IMR-90 (cell line): ENCODE results near the gene DAAM1. TPM values are rescaled to one million over a fixed set of nuclear protein-coding genes. Genes with fewer than 3 reads are reported as not detected.

Source experiments
- ATAC-seq: fragments of 200-7000 bp; cut with Tn5 transposase; 2 replicates; pipeline ENCODE4 v1.9.1; 2020; ENCODE audit warnings: low read depth, mild to moderate bottlenecking, moderate library complexity
- BruUV-seq: library from RNA; stranded (reverse); fragments of 400-500 nt; replicated peaks from 2 replicates; lab custom pipeline; 2021; lab: Mats Ljungman, UMichigan
- CTCF ChIA-PET: fragments of 300-600 bp; formaldehyde crosslinking; extraction: SDS; loops from one replicate; lab custom pipeline; 2021; ENCODE audit warnings: antibody characterized with exemption; lab: Yijun Ruan, JAX
- POLR2A ChIA-PET: fragments of 300-600 bp; sonication (Branson Sonifier 250); formaldehyde crosslinking; loops from one replicate; lab custom pipeline; 2022; ENCODE audit warnings: antibody characterized with exemption; ENCODE audit not compliant: unreplicated experiment; lab: Charles Lee
- DNase-seq: peaks from one replicate; pipeline ENCODE4 v3.0.0; 2013
- H2AFZ ChIP-seq: replicated peaks from 2 replicates; pipeline ENCODE3; 2013; ENCODE audit warnings: low read length, mild to moderate bottlenecking; ENCODE audit not compliant: poor library complexity
- H2AK5ac ChIP-seq: 2 replicates; pipeline ENCODE4 v1.6.1; 2013; ENCODE audit warnings: low read depth, low read length, inconsistent platforms
- H2AK9ac ChIP-seq: replicated peaks from 2 replicates; pipeline ENCODE3; 2013; ENCODE audit warnings: mild to moderate bottlenecking, low read depth, low read length, moderate library complexity; ENCODE audit not compliant: poor library complexity
- H2BK120ac ChIP-seq: 2 replicates; pipeline ENCODE4 v1.6.1; 2013; ENCODE audit warnings: low read depth, low read length, inconsistent platforms
- H2BK15ac ChIP-seq: 3 replicates; pipeline ENCODE4 v1.6.1; 2013; ENCODE audit warnings: low read depth, low read length, inconsistent platforms
- H2BK20ac ChIP-seq: 2 replicates; pipeline ENCODE4 v1.6.1; 2013; ENCODE audit warnings: low read depth, mild to moderate bottlenecking, inconsistent platforms, low read length, moderate library complexity
- H2BK5ac ChIP-seq: 2 replicates; pipeline ENCODE4 v1.6.1; 2013; ENCODE audit warnings: mild to moderate bottlenecking, low read depth, low read length, inconsistent platforms; ENCODE audit not compliant: poor library complexity, severe bottlenecking
- H3K14ac ChIP-seq: replicated peaks from 2 replicates; pipeline ENCODE4 v1.6.1; 2013; ENCODE audit warnings: low read depth, low read length, inconsistent platforms
- H3K18ac ChIP-seq: 2 replicates; pipeline ENCODE4 v1.6.1; 2013; ENCODE audit warnings: low read depth, low read length, control low read depth
- H3K23ac ChIP-seq: 2 replicates; pipeline ENCODE4 v1.6.1; 2013; ENCODE audit warnings: low read depth, low read length, inconsistent platforms
- H3K27ac ChIP-seq: 2 replicates; pipeline ENCODE4 v1.5.1; 2013; ENCODE audit warnings: mild to moderate bottlenecking, control low read depth, low read length; ENCODE audit not compliant: insufficient read depth
- H3K27me3 ChIP-seq: 2 replicates; pipeline ENCODE4 v1.6.1; 2013; ENCODE audit warnings: low read length; ENCODE audit not compliant: control insufficient read depth, insufficient read depth
- H3K36me3 ChIP-seq: 2 replicates; pipeline ENCODE4 v1.6.1; 2013; ENCODE audit warnings: low read length, mixed read lengths; ENCODE audit not compliant: control insufficient read depth, insufficient read depth
- H3K4ac ChIP-seq: 2 replicates; pipeline ENCODE4 v1.6.1; 2013; ENCODE audit warnings: low read depth, low read length, inconsistent platforms
- H3K4me1 ChIP-seq: 2 replicates; pipeline ENCODE4 v1.6.1; 2013; ENCODE audit warnings: low read length, mixed read lengths; ENCODE audit not compliant: control insufficient read depth, insufficient read depth
- H3K4me2 ChIP-seq: 2 replicates; pipeline ENCODE4 v1.6.1; 2013; ENCODE audit warnings: low read depth, mild to moderate bottlenecking, control low read depth, low read length, moderate library complexity
- H3K4me3 ChIP-seq: 2 replicates; pipeline ENCODE4 v1.5.1; 2013; ENCODE audit warnings: low read depth, mild to moderate bottlenecking, control low read depth, low read length, moderate library complexity; ENCODE audit not compliant: insufficient read depth
- H3K56ac ChIP-seq: 2 replicates; pipeline ENCODE4 v1.6.1; 2013; ENCODE audit warnings: low read length, inconsistent platforms; ENCODE audit not compliant: insufficient read depth; ENCODE audit errors: extremely low read depth
- H3K79me1 ChIP-seq, 2 experiments: 2 replicates each; pipeline ENCODE4 v1.6.1; 2013; ENCODE audit warnings: low read length in 2 of 2, inconsistent platforms in 1 of 2, low read depth in 1 of 2
- H3K9ac ChIP-seq: 2 replicates; pipeline ENCODE4 v1.6.1; 2013; ENCODE audit warnings: low read depth, low read length, control low read depth
- H3K9me1 ChIP-seq: 2 replicates; pipeline ENCODE4 v1.6.1; 2013; ENCODE audit warnings: low read length, inconsistent platforms; ENCODE audit not compliant: insufficient read depth
- H3K9me3 ChIP-seq: 2 replicates; pipeline ENCODE4 v1.6.1; 2013; ENCODE audit warnings: low read length; ENCODE audit not compliant: control insufficient read depth, insufficient read depth
- H4K20me1 ChIP-seq: 2 replicates; pipeline ENCODE4 v1.6.1; 2013; ENCODE audit warnings: low read length, inconsistent platforms; ENCODE audit not compliant: insufficient read depth
- H4K5ac ChIP-seq: 2 replicates; pipeline ENCODE4 v1.6.1; 2013; ENCODE audit warnings: mild to moderate bottlenecking, low read depth, low read length, control low read depth
- H4K8ac ChIP-seq, 2 experiments: 2 replicates each; pipeline ENCODE4 v1.6.1; 2013; ENCODE audit warnings: low read depth in 2 of 2, low read length in 2 of 2, control low read depth in 1 of 2, inconsistent platforms in 1 of 2
- H4K91ac ChIP-seq: 2 replicates; pipeline ENCODE4 v1.6.1; 2013; ENCODE audit warnings: low read depth, low read length, inconsistent platforms; ENCODE audit not compliant: insufficient read depth
- BHLHE40 ChIP-seq: fragments of 150-350 bp; IDR thresholded peaks from 2 replicates; pipeline ENCODE4 v1.6.1; 2016; ENCODE audit warnings: mild to moderate bottlenecking, low read depth, low read length
- CHD1 ChIP-seq: IDR thresholded peaks from 2 replicates; pipeline ENCODE4 v1.6.1; 2012; ENCODE audit warnings: low read depth, low read length, improper control_type of control experiment
- FOS ChIP-seq: fragments of 150-350 bp; IDR thresholded peaks from 2 replicates; pipeline ENCODE4 v1.6.1; 2016; ENCODE audit warnings: low read depth, low read length
- MAFK ChIP-seq: IDR thresholded peaks from 2 replicates; pipeline ENCODE4 v1.6.1; 2012; ENCODE audit warnings: low read depth, low read length, improper control_type of control experiment
- MAZ ChIP-seq: IDR thresholded peaks from 2 replicates; pipeline ENCODE4 v1.6.1; 2012; ENCODE audit warnings: low read depth, mild to moderate bottlenecking, low read length, improper control_type of control experiment, moderate library complexity, borderline replicate concordance
- WGBS, 2 experiments: methylation state at CpG; one replicate each; pipeline versions ENCODE4 v1.1.5 to v1.1.7; 2013; ENCODE audit warnings: missing lambda C conversion rate in 2 of 2; ENCODE audit not compliant: insufficient read length in 1 of 2; ENCODE audit errors: extremely low coverage in 2 of 2; 5-methylcytosine and 5-hydroxymethylcytosine counted together
- dilution Hi-C: fragments of 300-500 bp; cut with HindIII; formaldehyde crosslinking; loops from one replicate; pipeline ENCODE4 v1.14.3; 2018; ENCODE audit warnings: low sequenced_read_pairs; ENCODE audit not compliant: unreplicated experiment
- in situ Hi-C: fragments of 300-500 bp; cut with MboI; formaldehyde crosslinking; loops from 3 replicates; pipeline ENCODE4 v1.14.3; 2019; ENCODE audit warnings: low sequenced_read_pairs, inconsistent platforms, mixed read lengths
- intact Hi-C: fragments of 100-400 bp; cut with micrococcal nuclease; formaldehyde crosslinking; loops from 2 replicates; pipeline ENCODE4 v1.10.0; 2022
- polyA plus RNA-seq, 3 experiments: library from polyadenylated mRNA; depleted of rRNA; stranded (reverse); fragments of >200 nt; gene quantifications; 2 replicates each; pipeline ENCODE4 v1.2.3, GENCODE V29; 2012; ENCODE audit warnings: low replicate concordance in 1 of 3
- total RNA-seq: library from RNA; depleted of rRNA; stranded (reverse); fragments of >200 nt; gene quantifications from 2 replicates; pipeline ENCODE4 v1.2.3, GENCODE V29; 2012
- TF ChIP-seq, protein P1 (sequence below): fragments of 150-350 bp; IDR thresholded peaks from 2 replicates; pipeline ENCODE4 v1.6.1; 2017; ENCODE audit warnings: mild to moderate bottlenecking, antibody characterized with exemption, low read length, low read depth
- TF ChIP-seq, protein P2 (sequence below): fragments of 150-350 bp; IDR thresholded peaks from 2 replicates; pipeline ENCODE4 v1.6.1; 2016; ENCODE audit warnings: low read depth, mild to moderate bottlenecking, low read length, moderate library complexity, borderline replicate concordance

DAAM1 gene
- total and polyA plus RNA-seq, 2 of the 4 experiments (the other 2 are of a cell fraction): 4.8 to 5.4 TPM

DNA sequence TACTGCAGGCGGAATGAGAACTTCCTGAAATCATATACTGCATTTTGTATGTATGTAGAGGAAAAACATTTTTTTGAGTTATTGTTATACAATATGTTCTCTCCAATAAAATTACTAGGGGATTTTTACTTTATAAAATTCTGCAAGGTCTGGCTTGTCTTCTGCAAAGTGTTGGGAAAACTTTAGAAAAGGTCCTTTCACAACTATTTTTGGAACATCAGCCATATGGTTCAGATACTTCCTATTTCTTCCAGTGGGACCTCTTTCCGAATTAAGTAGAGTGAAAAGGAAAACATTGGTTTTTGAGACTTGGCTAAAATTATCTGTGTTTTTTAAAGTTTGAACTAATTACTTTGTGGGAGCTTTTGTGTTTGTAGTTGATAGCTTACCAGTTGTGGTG, 52.7 kb downstream of the DAAM1 start:
- intact Hi-C loops: no loop called here
- H3K4me2 ChIP-seq: 0 out of 2 replicates have a peak overlapping the region, but pooled peaks have one; percentile 41
- H3K36me3 ChIP-seq: no peaks in the 10 kb centered on the region
- H4K91ac ChIP-seq: no peak overlapping the region
- no peak overlapping the region for H3K27ac ChIP-seq
- no peak overlapping the region for H2BK5ac ChIP-seq
- BruUV-seq: no TSS peak
- H2AK9ac ChIP-seq: no peak overlapping the region
- ATAC-seq (no peak; the same call in 1 of the 2 replicates), DNase-seq (no peak)
- H3K79me1 ChIP-seq: peaks cover 7 to 10% of the 10 kb centered on the region in 2 experiments; a peak in 2 of 4 replicates
- in situ Hi-C loops: no loop called here
- TF ChIP-seq CHD1 (no peak), FOS (no peak), MAZ (no peak), MAFK (no peak), BHLHE40 (no peak)
- TF ChIP-seq, protein P1, sequence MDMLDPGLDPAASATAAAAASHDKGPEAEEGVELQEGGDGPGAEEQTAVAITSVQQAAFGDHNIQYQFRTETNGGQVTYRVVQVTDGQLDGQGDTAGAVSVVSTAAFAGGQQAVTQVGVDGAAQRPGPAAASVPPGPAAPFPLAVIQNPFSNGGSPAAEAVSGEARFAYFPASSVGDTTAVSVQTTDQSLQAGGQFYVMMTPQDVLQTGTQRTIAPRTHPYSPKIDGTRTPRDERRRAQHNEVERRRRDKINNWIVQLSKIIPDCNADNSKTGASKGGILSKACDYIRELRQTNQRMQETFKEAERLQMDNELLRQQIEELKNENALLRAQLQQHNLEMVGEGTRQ: no peak
- TF ChIP-seq, protein P2, sequence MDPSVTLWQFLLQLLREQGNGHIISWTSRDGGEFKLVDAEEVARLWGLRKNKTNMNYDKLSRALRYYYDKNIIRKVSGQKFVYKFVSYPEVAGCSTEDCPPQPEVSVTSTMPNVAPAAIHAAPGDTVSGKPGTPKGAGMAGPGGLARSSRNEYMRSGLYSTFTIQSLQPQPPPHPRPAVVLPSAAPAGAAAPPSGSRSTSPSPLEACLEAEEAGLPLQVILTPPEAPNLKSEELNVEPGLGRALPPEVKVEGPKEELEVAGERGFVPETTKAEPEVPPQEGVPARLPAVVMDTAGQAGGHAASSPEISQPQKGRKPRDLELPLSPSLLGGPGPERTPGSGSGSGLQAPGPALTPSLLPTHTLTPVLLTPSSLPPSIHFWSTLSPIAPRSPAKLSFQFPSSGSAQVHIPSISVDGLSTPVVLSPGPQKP: no peak
- H4K8ac ChIP-seq: no peak overlapping the region
- H3K23ac ChIP-seq: no peak overlapping the region
- ChIA-PET POLR2A (no interaction called here), CTCF (no interaction called here)
- no peak overlapping the region for H3K14ac ChIP-seq
- no peaks in the 10 kb centered on the region for H3K27me3 ChIP-seq
- H2AK5ac ChIP-seq: no peak overlapping the region
- no peak overlapping the region for H3K18ac ChIP-seq
- no peak overlapping the region for H3K4me3 ChIP-seq
- no peaks in the 10 kb centered on the region for H3K9me1 ChIP-seq
- H2BK120ac ChIP-seq: no peak overlapping the region
- no peak overlapping the region for H3K56ac ChIP-seq
- no peak overlapping the region for H3K4ac ChIP-seq
- H4K20me1 ChIP-seq: no peaks in the 10 kb centered on the region
- dilution Hi-C loops: no loop called here
- no peak overlapping the region for H3K9ac ChIP-seq
- no peak overlapping the region for H2BK15ac ChIP-seq
- no peaks in the 10 kb centered on the region for H3K4me1 ChIP-seq
- H3K9me3 ChIP-seq: no peaks in the 10 kb centered on the region
- WGBS, 2 experiments: no CpG with 5 or more reads among the region's 2 CpGs
- no peak overlapping the region for H4K5ac ChIP-seq
- no peak overlapping the region for H2AFZ ChIP-seq
- H2BK20ac ChIP-seq: no peak overlapping the region
